HT-29 (cell line): ENCODE measurements around the gene ZNF33B. TPM values are rescaled to one million over a fixed set of nuclear protein-coding genes. Genes with fewer than 3 reads are reported as not detected.

Source experiments
- DNase-seq: peaks from one replicate; pipeline ENCODE4 v3.0.0-alpha.2; 2015; ENCODE audit warnings: low spot score
- total RNA-seq: library from RNA; depleted of rRNA; stranded (reverse); fragments of >200 nt; shearing (Covaris generic); gene quantifications from 2 replicates; pipeline ENCODE4 v1.2.3, GENCODE V29; 2014; rRNA removed

Gene ZNF33B
- 5.8 and 8.3 TPM in 2 replicates for total RNA-seq

DNA sequence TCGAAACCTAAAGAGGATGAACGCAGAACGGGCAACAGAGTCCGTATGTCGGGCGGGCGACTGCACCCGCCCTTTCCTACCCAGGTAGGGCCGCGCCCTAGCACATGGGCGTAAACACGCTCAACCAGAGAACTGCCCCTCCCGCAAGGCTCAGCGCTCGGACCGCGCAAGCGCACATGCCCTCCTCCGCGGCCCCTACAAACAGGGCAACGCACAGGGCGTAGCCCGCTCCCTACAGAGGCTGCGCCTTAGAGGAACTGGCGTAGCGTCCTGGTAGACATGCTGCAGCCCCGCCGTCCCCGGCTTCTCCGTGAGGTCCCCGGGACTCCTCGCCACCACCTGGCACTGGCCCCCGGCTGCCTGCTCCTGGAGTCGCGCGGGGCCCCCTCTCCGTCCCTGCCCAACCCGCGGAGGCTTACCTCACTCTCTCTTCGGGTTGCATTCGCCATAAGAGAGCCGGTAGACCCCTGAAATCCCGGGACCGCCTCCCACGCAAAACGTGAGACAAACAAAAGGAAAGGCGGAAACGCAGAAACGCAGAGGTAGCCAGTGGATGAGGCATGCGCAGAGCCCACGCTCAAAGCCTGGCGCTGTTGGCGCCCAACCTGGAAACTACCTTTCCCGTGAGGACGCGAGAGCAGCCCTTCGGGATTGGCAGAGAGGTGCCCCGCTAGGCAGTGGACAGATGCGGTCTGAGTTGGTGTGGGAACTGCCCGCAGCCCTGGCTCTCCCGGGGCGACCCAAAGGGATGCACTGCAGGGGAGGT, at the start of gene ZNF33B:
ZNF33B (minus strand) TSS at position 516 of the 766 bp plus-strand sequence. CDS start 1,642 bp downstream, outside the sequence.
- peak; percentile 97 for DNase-seq

DNA sequence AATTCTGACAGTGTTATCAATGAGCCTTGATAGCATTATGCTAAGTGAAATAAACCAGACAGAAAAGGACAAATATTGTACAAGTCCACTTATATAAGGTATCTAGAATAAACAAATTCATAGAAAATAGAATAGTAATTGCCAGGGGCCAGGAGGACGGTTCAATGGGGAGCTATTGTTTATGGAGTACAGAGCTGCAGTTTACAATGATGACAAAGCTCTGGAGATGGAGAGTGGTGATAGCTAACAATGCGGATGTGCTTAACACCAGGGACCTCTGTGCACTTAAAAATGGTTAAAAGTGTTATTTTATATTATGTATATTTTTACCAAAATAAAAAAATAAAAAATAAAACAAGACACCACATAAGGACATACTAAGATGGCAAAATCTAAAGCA, 46.1 kb upstream of the ZNF33B start:
- DNase-seq: no peak

DNA sequence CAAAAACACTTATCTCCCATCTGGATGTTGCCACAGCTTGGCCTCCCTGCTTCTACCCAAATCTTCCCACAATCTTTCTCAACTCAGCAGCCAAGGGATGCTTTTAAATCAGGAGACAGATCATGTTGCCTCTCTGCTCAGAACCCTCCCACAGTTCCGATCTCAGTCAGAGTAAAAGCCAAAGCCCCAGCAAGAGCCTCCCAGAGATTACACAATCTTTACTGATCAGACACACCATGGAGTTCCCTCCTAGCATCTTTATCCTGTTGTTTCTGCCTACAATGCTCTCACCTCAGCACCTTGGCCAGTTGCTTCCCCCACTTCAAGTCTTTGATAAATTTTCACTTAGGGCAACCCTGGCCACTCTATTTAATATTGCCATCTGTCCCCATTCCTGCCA, 41.9 kb upstream of the ZNF33B start:
- no peak for DNase-seq

DNA sequence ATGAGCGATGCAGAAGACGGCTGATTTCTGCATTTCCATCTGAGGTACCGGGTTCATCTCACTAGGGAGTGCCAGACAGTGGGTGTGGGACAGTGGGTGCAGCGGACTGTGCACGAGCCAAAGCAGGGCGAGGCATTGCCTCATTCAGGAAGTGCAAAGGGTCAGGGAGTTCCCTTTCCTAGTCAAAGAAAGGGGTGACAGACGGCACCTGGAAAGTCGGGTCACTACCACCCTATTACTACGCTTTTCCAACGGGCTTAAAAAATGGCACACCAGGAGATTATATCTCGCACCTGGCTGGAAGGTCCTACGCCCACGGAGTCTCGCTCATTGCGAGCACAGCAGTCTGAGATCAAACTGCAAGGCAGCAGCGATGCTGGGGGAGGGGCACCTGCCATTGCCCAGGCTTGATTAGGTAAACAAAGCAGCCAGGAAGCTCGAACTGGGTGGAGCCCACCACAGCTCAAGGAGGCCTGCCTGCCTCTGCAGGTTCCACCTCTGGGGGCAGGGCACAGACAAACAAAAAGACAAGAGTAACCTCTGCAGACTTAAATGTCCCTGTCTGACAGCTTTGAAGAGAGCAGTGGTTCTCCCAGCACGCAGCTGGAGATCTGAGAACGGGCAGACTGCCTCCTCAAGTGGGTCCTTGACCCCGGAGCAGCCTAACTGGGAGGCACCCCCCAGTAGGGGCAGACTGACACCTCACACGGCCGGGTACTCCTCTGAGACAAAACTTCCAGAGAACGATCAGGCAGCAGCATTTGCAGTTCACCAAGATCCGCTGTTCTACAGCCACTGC, 27.0 kb upstream of the ZNF33B start:
- peak; percentile 77 for DNase-seq

DNA sequence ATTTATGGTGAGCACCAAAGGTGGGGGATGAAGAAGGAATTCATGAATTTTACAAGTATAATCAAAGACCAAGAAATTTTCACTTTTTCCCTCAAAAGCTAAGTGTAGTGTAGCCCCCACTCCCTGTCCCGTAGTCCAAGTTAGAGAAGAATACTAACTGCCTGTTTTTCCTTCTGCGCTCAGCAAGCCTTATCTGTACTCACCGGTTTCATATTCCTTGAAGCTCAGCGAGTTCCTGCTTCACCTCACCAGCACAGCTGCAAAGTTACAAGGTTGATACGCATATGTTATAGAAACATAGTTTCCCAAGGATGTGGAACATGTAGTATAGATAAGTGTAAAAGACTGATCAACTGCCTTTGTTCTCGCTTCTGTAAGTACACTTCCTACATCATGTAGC, 16.0 kb upstream of the ZNF33B start:
- no peak for DNase-seq

DNA sequence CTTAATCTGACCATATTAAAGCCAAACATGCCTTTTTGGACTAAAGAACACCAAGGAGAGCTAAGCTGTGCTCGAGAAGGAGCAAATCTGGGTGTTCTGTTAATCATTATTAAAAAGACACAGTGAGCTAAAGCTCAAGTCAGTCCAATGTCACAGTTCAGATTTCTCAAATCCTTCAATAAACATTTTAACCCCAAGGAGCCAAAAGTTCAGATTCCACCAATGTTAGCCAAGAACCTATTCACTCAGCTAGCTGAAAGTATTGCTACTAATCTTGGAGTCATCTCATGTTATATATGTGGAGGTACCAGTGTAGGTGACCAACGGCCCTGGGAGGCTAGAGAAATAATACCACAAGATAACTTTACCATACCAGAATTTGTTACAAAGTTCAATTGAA, 14.5 kb upstream of the ZNF33B start:
- DNase-seq: peak; percentile 23

DNA sequence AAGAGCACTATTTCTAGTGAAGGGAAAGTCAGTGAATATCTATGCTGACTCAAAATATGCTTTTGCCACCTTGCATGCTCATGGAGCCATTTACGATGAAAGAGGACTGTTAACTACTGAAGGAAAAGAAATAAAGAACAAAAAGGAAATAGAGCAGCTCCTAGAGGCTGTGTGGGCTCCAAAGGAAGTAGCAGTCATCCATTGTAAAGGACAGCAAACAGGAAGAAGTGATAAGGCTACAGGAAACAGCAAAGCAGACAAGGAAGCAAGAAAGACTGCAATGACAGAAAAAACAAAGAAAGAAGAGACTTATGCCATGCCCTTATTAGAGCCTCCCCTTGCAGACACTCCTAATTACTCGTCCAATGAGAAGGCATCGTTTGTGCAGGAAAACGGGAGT, 12.0 kb upstream of the ZNF33B start:
- no peak for DNase-seq

DNA sequence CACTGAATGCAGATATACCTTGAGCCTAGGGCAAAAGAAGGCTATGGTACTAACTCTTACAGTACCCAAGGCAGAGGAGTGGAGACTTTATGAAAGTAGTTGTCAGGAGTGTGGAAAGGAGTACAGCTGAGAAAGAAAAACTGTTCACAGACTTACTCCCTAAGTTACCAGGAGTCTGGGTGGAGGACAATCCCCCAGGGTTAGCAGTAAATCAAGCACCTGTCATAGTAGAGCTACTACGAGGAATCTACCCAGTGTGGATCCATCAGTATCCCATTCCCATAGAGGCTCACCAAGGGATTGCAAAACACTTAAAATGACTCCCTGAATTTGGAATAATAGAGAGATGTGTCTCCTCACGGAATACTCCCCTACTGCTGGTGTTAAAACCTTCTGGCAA, 10.1 kb upstream of the ZNF33B start:
- no peak for DNase-seq

DNA sequence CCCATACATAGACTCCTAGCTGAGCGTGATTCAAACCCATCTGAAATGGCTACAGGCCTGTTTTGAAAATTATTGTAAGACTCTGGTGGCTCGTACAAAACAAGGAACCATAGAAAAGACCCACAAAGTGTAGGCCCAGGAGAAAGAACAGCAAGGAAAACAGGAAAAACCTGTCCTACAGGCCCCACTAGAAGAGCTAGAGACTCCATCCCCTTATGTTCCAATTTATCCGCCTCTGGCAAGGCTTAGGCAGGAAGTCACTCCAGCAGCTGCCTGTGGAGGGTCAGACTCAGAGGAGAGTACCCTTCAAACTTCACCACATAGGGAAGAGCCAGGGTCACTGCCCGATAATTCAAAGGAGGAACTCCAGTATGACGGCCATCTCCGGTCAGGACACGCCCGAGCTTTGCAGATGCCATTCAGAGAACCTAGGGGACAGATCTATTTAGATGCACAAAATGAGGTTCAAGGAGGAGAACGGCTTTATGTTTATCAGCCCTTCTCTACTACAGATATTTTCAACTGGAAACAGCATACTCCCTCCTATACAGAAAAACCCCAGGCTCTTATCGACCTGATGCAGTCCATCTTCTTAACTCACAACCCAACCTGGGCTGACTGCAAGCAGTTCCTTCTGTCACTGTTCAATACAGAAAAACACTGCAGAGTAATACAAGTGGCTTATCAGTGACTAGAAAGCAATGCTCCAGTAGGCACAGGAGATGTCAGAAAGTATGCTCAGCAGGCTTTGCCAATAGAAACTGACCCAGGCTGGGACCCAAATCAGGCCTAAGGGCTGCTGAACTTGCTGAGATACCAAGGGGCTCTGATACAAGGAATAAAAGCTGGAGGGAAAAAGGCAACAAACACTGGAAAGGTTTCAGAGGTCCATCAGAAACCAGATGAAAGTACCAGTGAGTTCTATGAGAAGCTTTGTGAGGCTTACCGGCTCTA, 8.6 kb upstream of the ZNF33B start:
- DNase-seq: peak; percentile 89

DNA sequence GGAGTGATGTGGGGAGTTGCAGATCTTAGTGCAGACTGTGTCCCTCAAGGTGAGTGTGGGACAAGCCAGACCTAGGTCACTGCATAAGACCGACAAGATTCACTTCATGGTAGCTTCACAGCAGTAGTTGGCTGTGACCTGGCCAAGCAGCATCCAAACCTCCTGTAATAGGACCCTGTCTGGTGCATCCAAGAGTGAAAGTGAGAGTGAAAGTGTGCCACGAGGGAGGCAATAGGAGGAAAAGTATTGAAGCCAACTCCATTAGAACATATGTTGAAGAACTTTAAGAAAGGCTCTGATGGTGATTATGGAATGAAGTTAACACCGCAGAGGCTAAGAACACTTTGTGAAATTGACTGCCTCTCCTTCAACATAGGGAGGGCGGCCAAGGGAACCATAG, 7.8 kb upstream of the ZNF33B start:
- no peak for DNase-seq

DNA sequence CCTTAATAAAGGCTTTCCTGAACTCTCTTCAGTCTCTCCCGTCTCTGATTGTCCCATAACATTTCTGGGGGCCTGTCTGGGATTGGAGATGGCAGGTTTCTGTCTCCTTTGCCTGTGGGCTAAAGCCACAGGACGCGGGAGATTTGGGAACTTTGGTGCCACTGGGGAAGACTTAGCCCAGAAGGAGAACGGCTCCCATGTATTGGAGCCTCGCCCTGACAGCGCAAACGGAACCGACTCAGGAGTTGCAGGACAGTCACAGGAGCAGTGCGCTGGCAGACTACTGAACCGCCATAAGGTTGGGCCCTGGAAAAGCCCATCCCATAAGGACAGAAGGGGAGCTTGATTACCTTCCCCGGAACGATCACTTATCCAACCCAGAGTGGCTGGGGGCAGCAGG, 7.1 kb upstream of the ZNF33B start:
- DNase-seq: no peak

DNA sequence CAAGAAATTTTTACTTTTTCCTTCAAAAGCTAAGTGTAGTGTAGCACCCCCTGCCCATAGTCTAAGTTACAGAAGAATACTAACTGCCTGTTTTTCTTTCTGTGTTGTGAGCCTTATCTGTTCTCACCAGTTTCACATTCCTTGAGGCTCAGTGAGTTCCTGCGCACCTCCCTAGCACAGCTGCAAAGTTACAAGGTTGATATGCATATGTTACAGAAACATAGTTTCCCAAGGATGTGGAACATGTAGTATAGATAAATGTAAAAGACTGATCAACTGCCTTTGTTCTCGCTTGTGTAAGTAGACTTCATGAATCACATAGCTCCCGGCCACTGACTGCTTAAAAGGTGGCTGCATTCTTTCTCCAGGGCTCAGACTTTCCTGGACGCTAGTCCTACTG, 6.7 kb upstream of the ZNF33B start:
- peak; percentile 43 for DNase-seq

DNA sequence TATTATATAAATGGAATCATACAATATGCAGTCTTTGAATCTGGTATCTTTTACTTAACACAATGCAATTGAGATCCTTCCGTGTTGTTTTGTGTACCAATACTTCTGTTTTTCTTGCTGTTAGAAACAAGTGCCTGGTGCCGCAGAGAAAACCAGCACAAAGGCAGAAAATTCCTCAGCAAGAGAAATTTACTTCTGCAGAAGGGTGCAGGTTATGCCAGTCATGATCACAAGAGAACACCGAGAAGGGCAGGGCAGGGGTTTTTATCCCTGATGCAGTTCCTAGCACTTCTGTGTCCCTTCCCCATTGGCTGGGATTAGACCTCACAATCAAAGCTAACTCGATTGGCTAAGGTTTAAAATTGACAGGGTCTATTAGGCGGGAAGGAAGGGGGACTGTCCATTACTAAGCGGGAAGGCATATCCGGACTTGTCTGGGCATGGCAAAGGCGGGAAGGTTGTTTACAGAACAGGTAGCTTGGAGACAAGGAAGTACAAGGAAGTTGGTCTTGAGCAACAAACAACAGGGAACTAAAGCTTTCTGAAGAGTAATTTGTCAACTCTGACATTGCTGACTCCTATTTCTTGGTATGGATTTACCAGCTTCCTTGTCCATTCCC, 2.4 kb upstream of the ZNF33B start:
- DNase-seq: peak; percentile 88

DNA sequence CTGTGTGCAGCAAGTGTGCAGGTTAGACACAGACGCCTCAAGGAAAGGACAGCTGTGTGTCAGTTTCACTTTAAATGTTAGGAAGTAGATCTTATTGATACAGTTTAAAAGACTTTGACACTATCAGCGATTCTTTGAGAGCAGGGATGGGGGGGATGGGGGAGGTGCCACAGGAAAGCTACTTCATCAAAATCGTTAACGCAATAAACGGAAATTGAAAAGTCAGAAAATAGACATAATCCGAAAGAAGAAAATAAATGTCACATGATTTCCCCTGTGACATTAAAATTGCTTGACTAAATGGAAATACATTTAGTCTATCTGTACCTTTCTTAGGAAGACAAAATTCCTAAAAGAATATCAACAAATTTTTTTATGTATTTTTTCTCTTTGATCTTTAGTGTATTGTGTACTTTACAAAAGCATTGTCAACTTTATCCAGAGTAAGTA, 476 bp upstream of the ZNF33B start:
- DNase-seq: no peak

DNA sequence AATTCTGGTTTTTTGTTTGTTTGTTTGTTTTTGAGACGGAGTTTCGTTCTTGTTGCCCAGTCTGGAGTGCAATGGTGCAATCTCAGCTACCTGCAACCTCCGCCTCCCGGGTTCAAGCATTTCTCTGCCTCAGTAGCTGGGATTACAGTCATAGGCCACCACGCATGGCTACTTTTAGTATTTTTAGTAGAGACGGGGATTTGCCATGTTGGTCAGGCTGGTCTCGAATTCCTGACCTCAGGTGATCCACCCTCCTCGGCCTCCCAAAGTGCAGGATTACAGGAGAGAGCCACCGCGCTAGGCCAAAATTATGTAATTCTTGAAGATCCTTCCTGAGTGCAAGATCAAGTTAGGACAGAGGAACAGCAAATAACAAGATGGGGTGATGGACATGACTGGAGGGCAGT, 719 bp downstream of the ZNF33B start:
- no peak for DNase-seq

DNA sequence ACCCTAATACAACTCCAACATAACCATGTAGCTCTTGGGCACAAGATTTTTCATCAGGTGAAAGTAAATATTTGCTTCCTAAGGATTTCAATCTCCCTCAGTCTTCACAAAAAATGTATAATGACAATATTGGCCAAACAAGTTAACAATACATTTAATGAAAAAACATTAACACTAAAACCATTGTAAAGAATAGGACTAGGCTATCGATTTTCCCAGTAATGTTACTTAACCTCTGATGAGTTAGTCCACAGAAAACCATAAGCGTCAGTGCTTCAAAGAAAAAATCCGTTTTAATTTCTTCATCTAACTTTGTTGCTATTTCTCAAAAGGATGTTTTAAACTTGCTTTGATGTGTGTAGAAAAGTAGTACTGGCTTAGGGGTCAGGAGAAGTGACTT, 1.2 kb downstream of the ZNF33B start:
- no peak for DNase-seq

DNA sequence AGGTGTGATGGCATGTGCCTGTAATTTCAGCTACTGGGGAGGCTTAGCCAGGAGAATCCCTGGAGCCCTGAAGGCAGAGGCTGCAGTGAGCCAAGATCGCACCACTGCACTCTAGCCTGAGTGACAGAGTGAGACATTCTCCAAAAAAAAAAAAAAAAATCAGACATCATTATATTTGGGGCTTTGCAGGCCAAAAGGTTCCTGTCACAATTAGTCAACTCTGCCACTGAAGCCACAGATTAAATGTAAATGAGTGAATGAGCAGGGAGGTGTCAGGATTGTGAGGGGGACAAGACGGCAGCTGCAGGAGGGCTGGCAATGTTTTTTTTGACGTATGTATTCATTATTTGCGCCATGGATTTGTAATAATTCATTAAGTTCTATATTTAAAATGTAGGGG, 3.3 kb downstream of the ZNF33B start:
- DNase-seq: no peak

DNA sequence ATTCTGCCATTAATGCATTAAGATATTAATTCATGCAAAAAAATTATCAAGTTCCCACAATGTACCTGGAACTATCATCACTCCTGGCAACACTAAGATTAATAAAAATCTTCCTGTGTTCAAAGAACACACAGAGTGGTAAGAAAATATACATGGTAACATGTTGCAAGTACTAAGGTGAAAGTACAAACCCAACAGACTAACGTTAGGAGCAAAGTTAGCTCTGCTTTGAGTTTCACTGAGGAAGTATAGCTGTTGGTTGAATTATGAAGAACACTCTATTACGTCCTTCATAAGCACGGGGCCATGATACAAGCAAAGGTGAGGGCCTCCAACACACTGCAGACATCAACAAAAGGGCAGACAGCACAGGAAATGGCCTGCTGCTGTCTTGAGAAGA, 5.8 kb downstream of the ZNF33B start:
- DNase-seq: no peak

DNA sequence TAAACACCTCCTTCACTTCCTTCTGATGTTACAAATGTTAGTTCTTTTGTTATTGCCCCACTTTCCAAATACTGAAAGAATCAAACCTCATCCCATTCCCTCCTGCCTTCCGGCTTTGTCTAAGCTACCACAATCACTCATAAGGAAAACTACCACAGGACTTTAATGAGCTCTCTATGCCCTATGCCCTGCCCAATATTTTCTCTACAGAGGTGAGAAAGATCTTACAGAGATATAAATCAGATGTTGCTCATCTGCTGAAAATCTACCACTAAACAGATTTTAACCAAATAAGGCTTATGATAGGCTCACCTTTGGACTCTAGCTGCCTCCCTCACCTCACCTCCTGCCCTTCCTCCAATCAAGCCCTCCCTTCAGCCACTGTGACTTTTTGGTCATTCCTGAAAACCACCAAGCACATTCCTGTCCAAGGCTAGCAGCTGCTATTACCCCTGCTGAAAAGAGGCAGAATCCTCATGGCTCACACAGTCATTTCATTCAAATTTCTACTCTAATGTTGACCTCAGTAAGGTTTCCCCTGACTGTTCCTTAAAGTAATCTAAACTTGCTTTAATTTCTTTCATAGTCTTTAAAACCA, 7.7 kb downstream of the ZNF33B start:
- DNase-seq: no peak

DNA sequence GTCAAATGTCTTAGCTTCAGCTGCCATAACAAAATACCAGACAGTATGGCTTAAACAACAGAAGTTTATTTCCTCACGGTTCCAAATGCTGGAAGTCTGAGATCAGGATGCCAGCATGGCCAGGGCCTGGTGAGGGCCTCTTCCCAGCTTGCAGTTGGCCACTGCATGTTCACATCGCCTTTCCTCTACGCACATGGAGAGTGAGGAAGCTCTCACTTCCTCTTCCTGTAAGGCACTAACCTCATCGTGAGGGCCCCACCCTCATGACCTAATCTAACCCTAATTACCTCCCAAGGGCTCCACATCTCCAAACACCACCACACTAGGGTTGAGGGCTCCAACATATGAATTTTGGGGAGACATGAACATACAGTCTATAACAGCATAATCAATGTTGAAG, 14.4 kb downstream of the ZNF33B start:
- no peak for DNase-seq

DNA sequence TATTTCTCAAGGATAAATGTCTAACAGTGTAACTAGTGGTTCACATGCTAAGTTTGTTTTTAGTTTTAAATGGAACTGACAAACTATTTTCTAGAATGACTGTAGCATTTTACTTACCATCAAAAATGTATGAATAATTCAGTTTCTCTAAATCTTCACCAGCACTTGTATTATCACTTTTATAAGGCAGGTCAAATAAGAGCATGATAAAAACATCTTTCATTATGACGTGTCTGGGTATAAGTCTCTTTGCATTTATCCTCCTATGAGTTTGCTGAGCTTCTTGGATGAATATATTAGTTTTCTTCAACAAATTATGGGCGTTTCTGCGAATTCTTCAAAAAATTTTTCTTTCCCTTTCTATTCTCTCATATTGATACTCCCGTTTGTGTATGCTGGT, 19.9 kb downstream of the ZNF33B start:
- no peak for DNase-seq
